Neural progenitor cell (in vitro differentiated cells): ENCODE measurements around the gene RPS28. TPM values are rescaled to one million over a fixed set of nuclear protein-coding genes. Genes with fewer than 3 reads are reported as not detected.
A peak's percentile ranks its signal among the peaks of the same experiment; 100 is the strongest.
"Not testable (repeated sequence)": the region's sequence is repeated elsewhere in the genome, so short reads cannot be mapped to it uniquely, and the experiment has no call there.

Source experiments
- DNase-seq: peaks from one replicate; pipeline ENCODE4 v3.0.0-alpha.2; 2016; ENCODE audit warnings: low spot score
- H2AFZ ChIP-seq: fragments of 200-600 bp; sonication (generic); replicated peaks from 2 replicates; pipeline ENCODE4 v1.6.1; 2016; ENCODE audit warnings: antibody characterized with exemption
- H3F3A ChIP-seq: fragments of 200-600 bp; sonication (generic); 2 replicates; pipeline ENCODE4 v1.6.1; 2016; ENCODE audit warnings: antibody characterized with exemption, low read depth
- H3K27ac ChIP-seq: fragments of 200-600 bp; sonication (generic); 2 replicates; pipeline ENCODE4 v1.5.1; 2016; ENCODE audit warnings: mild to moderate bottlenecking
- H3K27me3 ChIP-seq: fragments of 200-600 bp; sonication (generic); 2 replicates; pipeline ENCODE4 v1.6.1; 2016; ENCODE audit warnings: mild to moderate bottlenecking, moderate library complexity
- H3K36me3 ChIP-seq: fragments of 200-600 bp; sonication (generic); 2 replicates; pipeline ENCODE4 v1.5.1; 2016
- H3K4me1 ChIP-seq: fragments of 200-600 bp; sonication (generic); 2 replicates; pipeline ENCODE4 v1.6.1; 2016; ENCODE audit warnings: mixed run types
- H3K4me2 ChIP-seq: fragments of 200-600 bp; sonication (generic); 2 replicates; pipeline ENCODE4 v1.6.1; 2016
- H3K4me3 ChIP-seq: fragments of 200-600 bp; sonication (generic); 2 replicates; pipeline ENCODE4 v1.5.1; 2016
- H3K79me2 ChIP-seq: fragments of 200-600 bp; sonication (generic); 2 replicates; pipeline ENCODE4 v1.6.1; 2016; ENCODE audit warnings: low read depth
- H3K9ac ChIP-seq: fragments of 200-600 bp; sonication (generic); 2 replicates; pipeline ENCODE4 v1.6.1; 2016
- H3K9me3 ChIP-seq: fragments of 200-600 bp; sonication (generic); 2 replicates; pipeline ENCODE4 v1.5.1; 2016; ENCODE audit warnings: low read depth
- H4K20me1 ChIP-seq: fragments of 200-600 bp; sonication (generic); 2 replicates; pipeline ENCODE4 v1.6.1; 2016; ENCODE audit warnings: low read depth
- H3K27ac Mint-ChIP-seq: 3 replicates; pipeline ENCODE4 v1.8.0; 2021; ENCODE audit warnings: mixed read lengths
- H3K27me3 Mint-ChIP-seq: 2 replicates; pipeline ENCODE4 v1.8.0; 2022; ENCODE audit warnings: low read depth, mild to moderate bottlenecking, inconsistent platforms, moderate library complexity, mixed read lengths; ENCODE audit not compliant: insufficient read depth
- H3K36me3 Mint-ChIP-seq: 3 replicates; pipeline ENCODE4 v1.8.0; 2021; ENCODE audit warnings: mixed read lengths
- H3K4me1 Mint-ChIP-seq: 3 replicates; pipeline ENCODE4 v1.8.0; 2021; ENCODE audit warnings: mixed read lengths
- H3K4me3 Mint-ChIP-seq: 3 replicates; pipeline ENCODE4 v1.8.0; 2021; ENCODE audit warnings: mild to moderate bottlenecking, moderate library complexity, mixed read lengths
- H3K9me3 Mint-ChIP-seq: 3 replicates; pipeline ENCODE4 v1.8.0; 2020; ENCODE audit warnings: mixed read lengths
- EZH2 ChIP-seq: fragments of 200-600 bp; sonication (generic); IDR thresholded peaks from 2 replicates; pipeline ENCODE4 v1.6.1; 2017; ENCODE audit warnings: antibody characterized with exemption, mild to moderate bottlenecking, moderate library complexity
- EZH2phosphoT487 ChIP-seq: fragments of 200-600 bp; sonication (generic); IDR thresholded peaks from 2 replicates; pipeline ENCODE4 v1.6.1; 2017; ENCODE audit warnings: antibody characterized with exemption
- total RNA-seq: library from RNA; depleted of rRNA; stranded (reverse); fragments of >200 nt; gene quantifications from 2 replicates; pipeline ENCODE4 v1.2.3, GENCODE V29; 2015; ENCODE audit warnings: low replicate concordance
- TF ChIP-seq, protein P1 (sequence below): fragments of 200-600 bp; sonication (generic); IDR thresholded peaks from 2 replicates; pipeline ENCODE4 v1.5.1; 2017; ENCODE audit warnings: antibody characterized with exemption, mild to moderate bottlenecking

RPS28 gene
- total RNA-seq, 1 donor from 2014 or later = 296 TPM

- Histone ChIP-seq H3K79me2 (no peaks in the 10 kb centered on the region), H2AFZ (no peak overlapping the region), H3K9ac (no peak overlapping the region), H3K9me3 (no peaks in the 10 kb centered on the region), H3F3A (peaks cover 17% of the 10 kb centered on the region), H3K36me3 (no peaks in the 10 kb centered on the region), H3K4me1 (peaks cover under 1% of the 10 kb centered on the region), H3K27me3 (peaks cover 92% of the 10 kb centered on the region), H3K4me2 (no peak overlapping the region), H3K27ac (no peak overlapping the region), H4K20me1 (peaks cover 15% of the 10 kb centered on the region), H3K4me3 (no peak overlapping the region)
- H3K27me3 Mint-ChIP-seq = peaks cover 46% of the 10 kb centered on the region
- DNase-seq = no peak
- no peaks in the 10 kb centered on the region for H3K9me3 Mint-ChIP-seq
- TF ChIP-seq EZH2phosphoT487 = no peak
- TF ChIP-seq, protein P1, sequence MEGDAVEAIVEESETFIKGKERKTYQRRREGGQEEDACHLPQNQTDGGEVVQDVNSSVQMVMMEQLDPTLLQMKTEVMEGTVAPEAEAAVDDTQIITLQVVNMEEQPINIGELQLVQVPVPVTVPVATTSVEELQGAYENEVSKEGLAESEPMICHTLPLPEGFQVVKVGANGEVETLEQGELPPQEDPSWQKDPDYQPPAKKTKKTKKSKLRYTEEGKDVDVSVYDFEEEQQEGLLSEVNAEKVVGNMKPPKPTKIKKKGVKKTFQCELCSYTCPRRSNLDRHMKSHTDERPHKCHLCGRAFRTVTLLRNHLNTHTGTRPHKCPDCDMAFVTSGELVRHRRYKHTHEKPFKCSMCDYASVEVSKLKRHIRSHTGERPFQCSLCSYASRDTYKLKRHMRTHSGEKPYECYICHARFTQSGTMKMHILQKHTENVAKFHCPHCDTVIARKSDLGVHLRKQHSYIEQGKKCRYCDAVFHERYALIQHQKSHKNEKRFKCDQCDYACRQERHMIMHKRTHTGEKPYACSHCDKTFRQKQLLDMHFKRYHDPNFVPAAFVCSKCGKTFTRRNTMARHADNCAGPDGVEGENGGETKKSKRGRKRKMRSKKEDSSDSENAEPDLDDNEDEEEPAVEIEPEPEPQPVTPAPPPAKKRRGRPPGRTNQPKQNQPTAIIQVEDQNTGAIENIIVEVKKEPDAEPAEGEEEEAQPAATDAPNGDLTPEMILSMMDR = no peak
- TF ChIP-seq EZH2 = no peak
- no peak overlapping the region for H3K4me3 Mint-ChIP-seq
- H3K36me3 Mint-ChIP-seq = no peaks in the 10 kb centered on the region
- peaks cover 6% of the 10 kb centered on the region for H3K4me1 Mint-ChIP-seq
- H3K27ac Mint-ChIP-seq = no peak overlapping the region
Measured at GRCh38 chr19:8338835-8339234, 17.5 kb downstream of the RPS28 start.

DNA sequence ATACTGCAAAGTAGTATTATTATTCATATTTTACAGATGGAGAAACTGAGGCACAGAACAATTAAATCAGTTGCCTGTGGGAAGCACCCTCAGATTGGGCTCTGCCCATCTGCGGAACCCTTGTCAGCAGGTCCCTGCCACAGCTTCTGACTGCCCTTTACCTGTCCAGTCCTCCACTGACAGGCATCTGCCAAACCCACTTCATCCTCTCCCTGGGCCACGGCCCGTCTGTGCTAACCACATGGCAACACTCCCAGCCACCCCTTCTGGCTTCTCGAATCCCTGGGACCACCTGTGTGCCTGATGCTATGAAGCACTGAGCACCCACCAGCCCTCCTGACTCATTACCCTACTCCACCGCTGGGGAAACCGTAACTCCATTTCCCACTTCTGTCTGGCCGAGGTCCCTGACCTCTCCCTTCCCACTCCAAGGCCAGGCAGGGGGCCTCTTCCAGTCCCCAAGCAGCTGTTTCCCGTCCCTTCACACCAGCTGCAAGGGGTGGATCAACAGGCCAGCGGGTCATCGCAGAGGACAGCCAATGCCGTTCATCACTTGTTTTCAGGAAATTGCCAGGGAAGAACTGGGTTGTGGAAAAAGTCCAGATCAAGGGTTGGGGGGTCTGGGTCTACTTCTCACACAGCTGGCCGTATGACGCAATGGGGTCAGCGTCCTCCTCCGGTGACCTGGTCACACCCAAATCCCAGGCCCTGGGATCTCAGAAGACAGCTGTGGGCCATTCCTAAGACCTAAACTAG lies 19.2 kb downstream of the RPS28 start:
- Histone ChIP-seq H3K79me2 (no peaks in the 10 kb centered on the region), H3K4me3 (no peak overlapping the region), H2AFZ (no peak overlapping the region), H3K4me1 (no peaks in the 10 kb centered on the region), H4K20me1 (peaks cover 6% of the 10 kb centered on the region), H3K27me3 (peaks cover 91% of the 10 kb centered on the region), H3K9me3 (no peaks in the 10 kb centered on the region), H3F3A (peaks cover 17% of the 10 kb centered on the region), H3K27ac (no peak overlapping the region), H3K9ac (no peak overlapping the region), H3K36me3 (no peaks in the 10 kb centered on the region), H3K4me2 (peak overlapping the region; percentile 22)
- Mint-ChIP-seq H3K27ac (peak overlapping the region; percentile 81), H3K27me3 (peaks cover 42% of the 10 kb centered on the region), H3K9me3 (no peaks in the 10 kb centered on the region), H3K4me3 (peak overlapping the region; percentile 18), H3K4me1 (peaks cover 6% of the 10 kb centered on the region), H3K36me3 (no peaks in the 10 kb centered on the region)
- peak; percentile 44 for DNase-seq
- TF ChIP-seq, protein P1 = peak; percentile 25
- no peak for TF ChIP-seq EZH2
- no peak for TF ChIP-seq EZH2phosphoT487

- not testable (repeated sequence) for H3K9me3 ChIP-seq, H3K9me3 Mint-ChIP-seq, H4K20me1 ChIP-seq, H3K36me3 Mint-ChIP-seq, H3K4me3 Mint-ChIP-seq, H3K4me1 Mint-ChIP-seq, H3K79me2 ChIP-seq, H3K4me1 ChIP-seq, H2AFZ ChIP-seq, H3K27ac Mint-ChIP-seq, H3K4me3 ChIP-seq, H3K4me2 ChIP-seq, H3K36me3 ChIP-seq, H3K27ac ChIP-seq, H3K9ac ChIP-seq, DNase-seq
- Histone ChIP-seq H3K27me3 (peaks cover 81% of the 10 kb centered on the region), H3F3A (peaks cover 11% of the 10 kb centered on the region)
- H3K27me3 Mint-ChIP-seq = peaks cover 36% of the 10 kb centered on the region
Measured at GRCh38 chr19:8341504-8341903, 20.2 kb downstream of the RPS28 start.

DNA sequence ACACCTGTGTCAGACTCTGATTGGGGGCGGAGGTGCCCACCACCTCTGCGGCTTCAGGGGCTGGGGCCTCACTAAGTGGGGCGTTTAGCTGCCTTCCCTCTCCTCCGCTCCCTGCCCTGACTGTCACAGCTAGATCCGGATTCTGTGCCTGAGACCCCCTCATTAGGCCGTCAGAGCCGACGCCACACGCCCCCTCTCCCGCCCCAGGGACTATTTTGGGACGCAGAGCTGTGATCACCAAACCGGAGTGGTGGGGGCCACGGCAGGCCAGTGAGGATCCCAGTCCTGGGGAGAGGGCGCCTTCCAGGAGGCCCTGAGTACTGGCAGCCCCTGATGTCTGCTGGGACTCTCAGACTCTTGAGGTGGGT lies 21.0 kb downstream of the RPS28 start:
- Histone ChIP-seq H4K20me1 (peaks cover 3% of the 10 kb centered on the region), H3F3A (peaks cover 11% of the 10 kb centered on the region), H3K9me3 (no peaks in the 10 kb centered on the region), H3K36me3 (no peaks in the 10 kb centered on the region), H3K4me2 (no peak overlapping the region), H3K4me1 (no peaks in the 10 kb centered on the region), H3K27ac (no peak overlapping the region), H3K27me3 (peaks cover 73% of the 10 kb centered on the region), H2AFZ (no peak overlapping the region), H3K79me2 (no peaks in the 10 kb centered on the region), H3K9ac (no peak overlapping the region), H3K4me3 (no peak overlapping the region)
- no peak for TF ChIP-seq EZH2phosphoT487
- TF ChIP-seq, protein P1 = no peak
- no peak for TF ChIP-seq EZH2
- DNase-seq = no peak
- H3K4me1 Mint-ChIP-seq = peaks cover 6% of the 10 kb centered on the region
- no peaks in the 10 kb centered on the region for H3K9me3 Mint-ChIP-seq
- H3K27me3 Mint-ChIP-seq = peaks cover 31% of the 10 kb centered on the region
- no peak overlapping the region for H3K27ac Mint-ChIP-seq
- H3K4me3 Mint-ChIP-seq = no peak overlapping the region
- H3K36me3 Mint-ChIP-seq = no peaks in the 10 kb centered on the region
